ENCODE data around the gene ADAMTSL3. TPM values are rescaled to one million over a fixed set of nuclear protein-coding genes. Genes with fewer than 3 reads are reported as not detected.

The ADAMTSL3 gene
- total and polyA plus RNA-seq, 3 donors from 2014 or later: 8.6 to 16.4 (median 9.4) TPM

GRCh38 chr15:83670672-83671229 is 16.8 kb downstream of the ADAMTSL3 start:
- DNase-seq: no peak
- 44 to 56% methylated on average over 1 of the region's 1 CpG for WGBS, 2 donors
- Histone ChIP-seq H3K27ac (no peak overlapping the region), H3K27me3 (no peaks in the 10 kb centered on the region), H3K4me1 (no peaks in the 10 kb centered on the region), H3K4me3 (no peak overlapping the region), H3K9me3 (no peaks in the 10 kb centered on the region), H3K36me3 (ENCODE audit: low read depth, missing control alignments) (no peaks in the 10 kb centered on the region)
- intact Hi-C loops (cut with DNase I; ENCODE audit: low total_unique reads): no loop called here
- TF ChIP-seq, protein P1, sequence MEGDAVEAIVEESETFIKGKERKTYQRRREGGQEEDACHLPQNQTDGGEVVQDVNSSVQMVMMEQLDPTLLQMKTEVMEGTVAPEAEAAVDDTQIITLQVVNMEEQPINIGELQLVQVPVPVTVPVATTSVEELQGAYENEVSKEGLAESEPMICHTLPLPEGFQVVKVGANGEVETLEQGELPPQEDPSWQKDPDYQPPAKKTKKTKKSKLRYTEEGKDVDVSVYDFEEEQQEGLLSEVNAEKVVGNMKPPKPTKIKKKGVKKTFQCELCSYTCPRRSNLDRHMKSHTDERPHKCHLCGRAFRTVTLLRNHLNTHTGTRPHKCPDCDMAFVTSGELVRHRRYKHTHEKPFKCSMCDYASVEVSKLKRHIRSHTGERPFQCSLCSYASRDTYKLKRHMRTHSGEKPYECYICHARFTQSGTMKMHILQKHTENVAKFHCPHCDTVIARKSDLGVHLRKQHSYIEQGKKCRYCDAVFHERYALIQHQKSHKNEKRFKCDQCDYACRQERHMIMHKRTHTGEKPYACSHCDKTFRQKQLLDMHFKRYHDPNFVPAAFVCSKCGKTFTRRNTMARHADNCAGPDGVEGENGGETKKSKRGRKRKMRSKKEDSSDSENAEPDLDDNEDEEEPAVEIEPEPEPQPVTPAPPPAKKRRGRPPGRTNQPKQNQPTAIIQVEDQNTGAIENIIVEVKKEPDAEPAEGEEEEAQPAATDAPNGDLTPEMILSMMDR (IDR thresholded peaks at IDR 0.05): no peak
- no peak for TF ChIP-seq POLR2A (IDR thresholded peaks at IDR 0.05)

GRCh38 chr15:83671603-83672002 is 17.7 kb downstream of the ADAMTSL3 start:
- Histone ChIP-seq H3K9me3 (no peaks in the 10 kb centered on the region), H3K4me3 (no peak overlapping the region), H3K36me3 (ENCODE audit: low read depth, missing control alignments) (no peaks in the 10 kb centered on the region), H3K27ac (no peak overlapping the region), H3K27me3 (no peaks in the 10 kb centered on the region), H3K4me1 (no peaks in the 10 kb centered on the region)
- intact Hi-C loops (cut with DNase I; ENCODE audit: low total_unique reads): no loop called here
- TF ChIP-seq, protein P1 (IDR thresholded peaks at IDR 0.05): no peak
- no peak for TF ChIP-seq POLR2A (IDR thresholded peaks at IDR 0.05)
- 66 to 80% methylated on average over 2 of the region's 2 CpGs for WGBS, 2 donors
- no peak for DNase-seq

DNA sequence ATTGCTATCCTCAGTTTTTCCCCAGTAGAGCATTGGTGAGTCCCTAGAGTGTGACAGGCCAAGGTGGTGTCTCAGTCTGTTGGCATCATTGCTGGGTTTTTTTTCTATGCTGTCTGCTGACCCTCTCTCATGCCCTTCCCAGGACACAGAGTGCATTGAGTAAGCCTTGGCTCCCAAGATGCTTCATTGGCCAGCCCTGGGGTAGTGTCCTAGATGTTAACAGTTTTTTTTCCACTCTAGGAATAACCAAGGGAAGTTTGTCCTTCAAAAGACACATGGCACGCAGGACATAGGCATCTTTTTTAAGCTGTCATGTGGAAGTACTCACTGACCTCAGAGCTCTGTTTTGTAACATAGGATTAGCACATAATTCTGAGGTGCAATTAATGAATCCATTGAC is 19.5 kb downstream of the ADAMTSL3 start:
- intact Hi-C loops (cut with DNase I; ENCODE audit: low total_unique reads): no loop called here
- no peak overlapping the region for H3K27ac ChIP-seq
- H3K36me3 ChIP-seq (ENCODE audit: low read depth, missing control alignments): no peaks in the 10 kb centered on the region
- DNase-seq: no peak
- WGBS, 2 donors: 50 to 73% methylated on average over 1 of the region's 1 CpG
- no peaks in the 10 kb centered on the region for H3K27me3 ChIP-seq
- H3K4me3 ChIP-seq: no peak overlapping the region
- TF ChIP-seq, protein P1 (IDR thresholded peaks at IDR 0.05): no peak
- TF ChIP-seq POLR2A (IDR thresholded peaks at IDR 0.05): no peak
- H3K4me1 ChIP-seq: no peaks in the 10 kb centered on the region
- no peaks in the 10 kb centered on the region for H3K9me3 ChIP-seq

GRCh38 chr15:83682476-83683088 is 28.7 kb downstream of the ADAMTSL3 start:
- H3K27ac ChIP-seq: no peak overlapping the region
- no peaks in the 10 kb centered on the region for H3K36me3 ChIP-seq (ENCODE audit: low read depth, missing control alignments)
- no peaks in the 10 kb centered on the region for H3K27me3 ChIP-seq
- intact Hi-C loops (cut with DNase I; ENCODE audit: low total_unique reads): no loop called here
- no peaks in the 10 kb centered on the region for H3K4me1 ChIP-seq
- H3K9me3 ChIP-seq: no peaks in the 10 kb centered on the region
- TF ChIP-seq, protein P1 (IDR thresholded peaks at IDR 0.05): no peak
- TF ChIP-seq POLR2A (IDR thresholded peaks at IDR 0.05): no peak
- WGBS, 2 donors: 44 to 51% methylated on average over 3 of the region's 3 CpGs
- no peak overlapping the region for H3K4me3 ChIP-seq
- DNase-seq: no peak

GRCh38 chr15:83685916-83686332 is 32.0 kb downstream of the ADAMTSL3 start:
- no peaks in the 10 kb centered on the region for H3K9me3 ChIP-seq
- TF ChIP-seq, protein P1 (IDR thresholded peaks at IDR 0.05): no peak
- no peak for TF ChIP-seq POLR2A (IDR thresholded peaks at IDR 0.05)
- no peak for DNase-seq
- WGBS, 2 donors: 38 to 46% methylated on average over 9 of the region's 9 CpGs
- no peak overlapping the region for H3K27ac ChIP-seq
- H3K4me1 ChIP-seq: no peaks in the 10 kb centered on the region
- no peaks in the 10 kb centered on the region for H3K36me3 ChIP-seq (ENCODE audit: low read depth, missing control alignments)
- intact Hi-C loops (cut with DNase I; ENCODE audit: low total_unique reads): no loop called here
- H3K4me3 ChIP-seq: no peak overlapping the region
- no peaks in the 10 kb centered on the region for H3K27me3 ChIP-seq
